Activated CD4-positive, CD25-positive, alpha-beta regulatory T cell treated with anti-CD3 and anti-CD28 coated beads, Interleukin-2, amount 50 U/mL, for 16 hours (primary cell): ENCODE data around the gene COL1A1.

Experiments used
- DNase-seq: peaks from one replicate; pipeline ENCODE4 v3.0.0-alpha.2; 2020; ENCODE audit warnings: low read depth, low spot score

Gene COL1A1

GRCh38 chr17:50173335-50173941, 28.0 kb downstream of the COL1A1 start:
- DNase-seq, result no peak

DNA sequence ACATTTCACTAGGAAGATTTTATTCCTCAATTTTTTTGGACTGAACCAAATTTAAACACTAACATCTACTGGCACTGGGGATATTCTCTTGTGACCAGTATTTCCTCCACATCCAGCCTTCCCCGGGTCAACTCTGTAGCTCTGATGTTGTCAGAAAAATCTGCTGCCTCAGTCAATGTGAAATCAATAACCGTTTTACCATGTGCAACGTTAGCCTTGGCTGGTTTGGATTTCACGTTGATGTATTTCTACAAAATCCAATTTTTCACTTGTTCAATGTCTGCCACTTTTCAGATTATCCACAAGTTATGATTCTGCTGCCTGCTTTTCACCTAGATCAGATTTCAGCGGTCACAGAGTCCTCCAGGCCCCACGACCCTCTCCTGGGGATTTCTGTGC, 28.5 kb downstream of the COL1A1 start:
- DNase-seq, result no peak

DNA sequence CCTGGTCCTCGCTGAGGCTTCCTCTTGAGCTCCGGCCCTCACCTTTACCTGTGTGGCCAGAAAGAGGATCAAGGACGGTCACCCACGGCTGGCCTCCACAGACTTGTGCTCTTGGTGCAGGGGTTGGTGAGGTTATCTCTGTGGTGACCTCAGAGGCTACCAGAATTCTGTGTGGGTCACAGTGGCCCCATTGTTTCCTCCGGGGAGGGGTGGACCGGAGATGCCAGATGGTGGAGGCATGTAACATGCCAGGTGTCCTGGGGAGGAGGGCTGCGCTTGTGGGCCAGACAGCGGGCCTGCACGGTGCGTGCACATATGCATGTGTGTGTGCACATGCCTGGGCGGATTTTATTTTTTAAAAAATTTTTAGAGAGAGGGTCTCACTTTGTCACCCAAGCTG, 29.3 kb downstream of the COL1A1 start:
- no peak for DNase-seq

DNA sequence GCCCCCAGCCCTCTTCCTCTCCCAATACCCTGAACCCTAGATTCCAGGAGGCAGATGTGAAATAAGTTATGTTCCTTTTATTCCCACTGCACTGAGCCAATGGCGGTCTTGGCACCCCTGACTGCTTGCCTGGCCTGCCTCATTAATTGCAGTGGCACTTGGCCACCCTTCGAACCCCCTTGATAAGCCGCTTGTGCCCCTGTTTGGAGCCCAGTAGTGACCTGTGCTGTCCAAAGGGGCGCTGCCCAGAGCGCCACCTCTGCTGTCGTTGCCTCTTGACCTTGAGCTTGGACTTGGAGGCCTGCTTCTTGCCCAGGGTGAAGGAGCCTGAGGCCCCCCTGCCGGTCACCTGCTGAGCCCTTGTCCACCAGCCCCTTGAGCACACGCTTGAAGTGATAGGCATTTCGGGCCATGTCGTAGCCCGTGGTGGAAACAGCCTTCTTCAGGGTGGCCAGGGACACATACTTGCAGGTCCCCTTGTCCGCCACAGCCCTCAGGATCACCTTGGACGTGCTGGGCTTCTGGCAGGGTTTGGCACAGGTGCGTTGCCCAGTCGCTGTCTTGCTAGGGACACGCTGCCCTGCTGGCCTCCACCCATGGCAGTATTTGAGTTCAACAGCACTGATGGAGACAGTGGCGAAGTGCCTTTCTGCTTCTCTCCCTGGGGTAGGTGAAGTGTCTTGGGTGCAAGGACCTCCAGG, 29.9 kb downstream of the COL1A1 start:
- DNase-seq, result no peak

- no peak for DNase-seq
Measured at GRCh38 chr17:50170662-50171370, 30.6 kb downstream of the COL1A1 start.

- DNase-seq, result no peak
Measured at GRCh38 chr17:50169881-50170459, 31.5 kb downstream of the COL1A1 start.

- no peak for DNase-seq
Measured at GRCh38 chr17:50169121-50169764, 32.2 kb downstream of the COL1A1 start.

DNA sequence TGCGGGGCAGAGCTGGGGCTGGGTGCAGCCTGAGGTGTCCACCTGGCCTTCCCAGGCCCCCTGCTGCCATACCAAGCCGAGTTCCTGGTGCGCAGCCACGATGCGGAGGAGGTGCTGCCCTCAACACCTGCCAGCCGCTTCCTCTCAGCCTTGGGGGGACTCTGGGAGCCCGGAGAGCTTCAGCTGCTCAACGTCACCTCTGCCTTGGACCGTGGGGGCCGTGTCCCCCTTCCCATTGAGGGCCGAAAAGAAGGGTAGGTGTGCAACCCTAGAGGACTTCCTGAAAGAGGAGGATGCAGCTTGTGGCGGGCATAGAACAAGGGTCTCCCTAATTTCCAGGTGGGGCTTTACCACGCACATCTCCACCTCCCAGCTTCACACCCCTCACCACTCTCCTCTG, 33.1 kb downstream of the COL1A1 start:
- DNase-seq, result no peak

DNA sequence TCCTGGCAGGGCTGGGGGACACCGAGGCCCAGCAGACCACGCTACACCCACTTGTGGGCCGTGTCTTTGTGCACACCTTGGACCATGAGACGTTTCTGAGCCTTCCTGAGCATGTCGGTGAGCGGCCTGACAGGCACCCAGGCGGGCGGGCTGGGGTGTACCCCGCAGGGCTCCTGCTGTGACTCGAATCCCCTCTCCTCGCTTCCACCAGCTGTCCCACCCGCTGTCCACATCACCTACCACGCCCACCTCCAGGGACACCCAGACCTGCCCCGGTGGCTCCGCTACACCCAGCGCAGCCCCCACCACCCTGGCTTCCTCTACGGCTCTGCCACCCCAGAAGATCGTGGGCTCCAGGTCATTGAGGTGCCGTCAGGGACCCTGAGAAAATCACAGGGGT, 34.1 kb downstream of the COL1A1 start:
- no peak for DNase-seq

DNA sequence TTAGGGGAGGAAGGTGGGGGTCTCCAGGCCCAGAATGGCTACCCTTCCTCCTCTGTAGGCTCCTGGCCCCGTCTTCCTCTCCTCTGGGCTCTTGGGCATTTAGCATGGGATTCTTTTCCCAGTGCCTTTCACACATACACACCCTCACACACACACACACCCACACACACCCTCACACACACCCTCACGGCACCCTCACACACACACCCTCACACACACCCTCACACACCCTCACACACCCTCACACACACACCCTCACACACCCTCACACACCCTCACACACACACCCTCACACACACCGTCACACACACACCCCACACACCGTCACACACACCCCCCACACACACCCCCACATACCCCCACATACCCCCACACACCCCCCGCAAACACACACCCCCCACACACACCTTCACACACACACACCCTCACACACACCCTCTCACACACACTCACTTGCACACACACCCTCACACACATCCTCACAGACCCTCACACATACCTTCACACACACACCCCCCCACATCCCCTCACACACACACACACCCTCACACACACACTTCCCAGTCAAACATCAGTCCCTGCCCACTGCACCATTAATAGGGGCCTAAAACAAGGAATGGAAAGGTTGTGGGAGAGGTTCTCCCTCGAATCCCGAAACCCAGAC, 34.8 kb downstream of the COL1A1 start:
- DNase-seq, result no peak

GRCh38 chr17:50165867-50166517, 35.4 kb downstream of the COL1A1 start, which contains the start of gene SGCA:
TSS of gene SGCA (plus strand) at chr17:50166005. CDS start at chr17:50166041, 36 bp downstream.
- no peak for DNase-seq

DNA sequence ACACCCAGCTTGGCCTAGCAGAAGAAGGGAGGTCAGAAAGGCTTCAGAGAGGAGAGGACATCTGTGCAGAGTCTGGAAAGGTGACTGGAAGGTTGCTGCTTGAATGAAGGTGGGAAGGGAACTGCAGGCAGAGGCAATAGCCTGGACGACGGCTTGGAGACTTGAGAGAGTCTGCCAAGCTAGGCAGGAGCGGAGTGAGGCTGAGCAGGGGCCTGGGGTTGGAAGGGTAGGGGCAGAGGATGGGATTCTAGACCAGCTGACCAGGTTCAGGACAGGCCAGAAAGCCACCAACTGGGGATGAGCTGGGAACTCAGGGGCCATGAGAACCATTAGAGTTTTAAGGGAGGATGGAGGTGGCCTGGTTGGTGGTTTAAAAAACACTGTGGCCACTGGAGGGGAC, 36.0 kb downstream of the COL1A1 start:
- DNase-seq, result no peak

DNA sequence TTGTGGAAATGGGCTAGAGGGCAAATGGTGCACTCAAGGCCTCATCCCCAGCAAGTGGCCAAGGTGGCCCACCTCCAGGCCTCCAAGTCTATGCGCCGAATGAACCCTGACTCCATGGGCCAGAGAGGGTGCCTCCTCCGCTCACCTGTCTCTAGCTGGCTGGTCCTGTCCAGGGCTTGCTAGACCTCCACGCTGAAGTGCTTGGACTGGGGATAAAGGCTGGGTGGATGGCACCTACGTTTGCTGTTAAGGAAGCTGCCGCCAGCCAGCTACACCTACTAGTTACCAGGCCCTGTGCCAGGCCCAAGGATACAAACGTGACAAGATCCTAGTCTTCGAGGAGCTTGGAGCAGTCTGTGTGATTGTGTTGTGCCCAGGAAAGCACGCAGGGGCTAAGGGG, 36.4 kb downstream of the COL1A1 start:
- no peak for DNase-seq

- DNase-seq, result no peak
Measured at GRCh38 chr17:50164697-50164988, 36.8 kb downstream of the COL1A1 start.

- no peak for DNase-seq
Measured at GRCh38 chr17:50163843-50164696, 37.4 kb downstream of the COL1A1 start.

- DNase-seq, result no peak
Measured at GRCh38 chr17:50162466-50163254, 38.8 kb downstream of the COL1A1 start.

- no peak for DNase-seq
Measured at GRCh38 chr17:50161911-50162288, 39.5 kb downstream of the COL1A1 start.

DNA sequence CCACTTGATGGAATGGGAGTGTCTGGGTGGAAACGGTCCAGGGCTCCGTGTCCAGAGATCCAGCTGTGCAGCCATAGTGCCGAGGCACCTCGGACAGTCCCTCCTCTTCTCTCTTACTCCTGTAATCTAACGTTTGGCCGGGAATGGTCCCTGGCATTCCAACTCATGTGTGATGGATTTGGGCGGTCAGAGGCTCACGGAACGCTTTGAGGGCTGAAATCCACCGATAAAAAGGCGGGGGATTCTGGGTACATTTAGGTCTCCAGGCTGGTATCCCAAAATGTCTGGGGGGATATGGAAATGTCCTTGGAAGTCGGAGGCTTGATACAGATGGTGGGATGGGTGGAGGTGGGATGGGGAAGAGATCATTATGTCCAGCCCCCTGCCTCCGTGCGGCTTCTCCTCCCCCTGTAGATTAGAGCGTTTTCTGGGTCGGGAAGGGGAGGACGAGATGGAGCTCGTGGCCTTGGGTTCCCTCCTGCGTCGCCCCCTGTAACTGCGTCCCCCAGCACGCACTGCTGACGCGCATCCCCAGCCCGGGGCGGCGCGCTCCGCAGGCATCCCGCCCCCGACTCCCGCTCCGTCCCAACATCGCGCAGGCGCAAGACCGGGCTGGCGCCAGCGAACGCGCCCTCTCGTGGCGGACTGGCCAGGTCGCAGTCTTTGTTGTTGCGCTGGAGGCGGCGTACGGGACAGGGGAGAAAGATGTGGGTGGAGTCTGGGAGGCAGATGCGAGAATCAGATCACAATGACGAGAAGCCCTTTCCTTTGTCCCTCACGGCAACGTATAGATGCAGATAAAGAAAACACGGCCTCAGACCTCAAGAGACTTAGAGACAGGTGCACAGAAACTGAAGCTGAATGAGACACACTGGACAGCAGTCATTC, 40.2 kb downstream of the COL1A1 start:
- peak; percentile 90 for DNase-seq
